ENCODE results near the gene TGM1.

Gene TGM1

DNA sequence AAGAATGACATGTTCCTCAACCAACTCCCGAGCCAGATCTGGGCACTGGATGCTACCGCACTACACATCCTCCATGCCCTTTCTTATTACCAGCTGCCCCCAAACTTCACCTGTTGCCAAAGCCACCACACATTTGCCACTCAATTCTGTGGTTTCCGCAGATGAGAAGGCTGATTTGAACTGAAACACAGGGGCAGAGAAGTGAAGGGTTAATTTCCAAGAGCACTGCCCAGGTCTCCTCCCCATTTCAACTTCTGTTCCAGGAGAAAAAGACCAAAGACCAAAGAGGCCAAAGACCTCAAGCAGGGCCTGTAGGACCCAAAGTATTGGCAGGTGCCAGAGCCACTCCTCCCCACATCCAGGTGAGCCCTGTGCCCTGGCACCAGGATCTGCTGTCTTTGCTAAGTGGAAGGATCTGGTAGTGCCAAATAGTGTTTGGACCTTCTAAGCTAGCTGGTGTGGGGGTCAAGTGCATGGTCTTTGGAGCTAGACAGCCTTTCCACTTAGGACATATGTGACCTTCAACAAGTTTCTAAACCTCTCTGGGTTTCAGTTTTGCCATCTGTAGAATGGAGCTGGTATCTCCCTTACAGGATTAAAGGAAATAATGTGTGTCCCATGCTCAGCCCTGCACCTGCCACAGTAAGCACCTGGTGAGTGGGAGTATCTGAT lies 28.6 kb upstream of the TGM1 start:
- DNase-seq = no peak

GRCh38 chr14:24290746-24291145 lies 27.8 kb upstream of the TGM1 start:
- DNase-seq = no peak

DNA sequence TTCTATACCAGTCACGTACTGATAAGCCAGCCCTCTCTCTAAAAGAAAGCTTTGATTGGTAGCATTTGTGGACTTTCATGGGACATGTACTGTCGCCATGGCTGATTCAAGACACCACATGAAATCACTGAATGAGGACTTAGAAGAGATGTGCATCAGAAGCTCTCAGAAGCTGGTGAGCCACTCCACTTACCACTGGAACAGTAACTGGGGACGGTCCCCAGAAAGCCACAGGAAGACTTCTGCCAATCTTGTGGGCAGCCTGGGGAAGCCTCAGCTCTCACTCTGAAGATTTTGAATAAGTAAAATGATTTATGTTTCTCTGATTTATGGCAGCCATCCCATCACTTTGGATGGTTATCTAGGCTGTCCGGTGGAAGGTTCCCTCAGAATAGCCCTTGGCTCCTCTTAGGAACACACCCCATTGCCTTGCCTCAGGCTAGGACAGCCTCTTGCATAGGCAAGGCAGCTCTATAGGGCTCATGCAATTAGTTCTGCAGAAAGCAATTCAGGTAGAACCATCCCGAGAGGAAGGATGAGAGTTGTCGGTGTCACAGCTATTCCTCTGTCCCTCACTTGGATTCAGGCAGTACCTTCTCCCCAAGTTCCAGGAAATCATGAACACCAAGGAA lies 26.8 kb upstream of the TGM1 start:
- no peak for DNase-seq

- DNase-seq = no peak
These were observed 24.0 kb upstream of the TGM1 start for GRCh38 chr14:24286996-24287395.

DNA sequence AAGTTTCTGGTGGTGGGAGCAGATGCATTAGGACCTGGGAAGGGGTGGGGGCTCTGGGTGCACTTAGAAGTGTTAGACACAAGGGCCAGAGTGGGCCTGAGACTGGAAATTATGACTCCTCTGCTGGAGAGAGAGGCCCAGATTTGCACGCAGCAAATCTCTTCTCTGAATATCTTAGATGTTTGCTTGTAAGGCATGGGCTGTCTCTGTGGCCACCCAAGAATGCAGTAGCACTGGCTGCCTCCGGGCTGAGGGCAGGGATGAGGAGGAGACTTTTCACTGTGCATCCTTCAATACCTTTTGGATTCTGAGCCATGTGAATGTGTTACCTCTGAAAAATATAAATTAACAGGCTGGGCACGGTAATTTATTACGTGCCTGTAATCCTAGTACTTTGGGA lies 22.4 kb upstream of the TGM1 start:
- no peak for DNase-seq

GRCh38 chr14:24284501-24285035 lies 21.6 kb upstream of the TGM1 start:
- no peak for DNase-seq

GRCh38 chr14:24283796-24284460 lies 21.0 kb upstream of the TGM1 start:
- no peak for DNase-seq

DNA sequence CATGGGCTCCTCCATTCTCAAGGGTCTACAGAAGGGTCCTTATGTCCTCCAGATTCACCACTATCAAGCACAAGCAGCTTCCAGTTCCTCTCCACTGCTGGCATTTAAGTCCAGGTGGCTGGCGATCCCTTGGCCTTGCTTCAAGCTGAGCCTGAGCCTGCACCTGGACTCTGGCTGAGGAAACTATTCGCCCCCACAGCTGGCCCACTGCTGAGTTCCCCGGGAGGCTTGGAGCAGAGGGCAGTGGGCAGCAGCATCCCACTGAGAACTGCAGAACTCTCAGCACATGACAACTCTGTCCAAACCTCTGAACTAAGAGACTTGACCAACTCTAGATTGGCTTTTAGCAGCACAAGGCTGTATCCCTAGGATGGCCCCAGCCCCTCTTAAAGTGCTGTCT lies 19.8 kb upstream of the TGM1 start:
- no peak for DNase-seq

DNA sequence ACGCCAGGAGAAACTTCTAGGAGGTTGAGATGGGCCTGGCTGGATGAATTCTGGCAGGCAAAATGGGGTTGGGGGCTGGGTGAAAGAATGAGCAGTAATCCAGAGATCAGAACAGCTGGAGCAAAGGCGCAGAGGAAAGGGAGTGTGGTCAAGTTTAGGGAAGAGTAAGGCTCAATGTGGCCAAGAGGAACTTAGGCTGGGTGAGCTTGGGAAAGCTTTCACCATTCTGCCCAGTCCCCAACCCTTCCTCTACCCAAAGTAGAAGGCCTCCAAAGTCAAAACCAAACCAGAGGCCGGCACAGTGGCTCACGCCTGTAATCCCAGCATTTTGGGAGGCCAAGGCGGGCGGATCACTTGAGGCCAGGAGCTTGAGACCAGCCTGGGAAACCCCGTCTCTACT lies 18.7 kb upstream of the TGM1 start:
- no peak for DNase-seq

DNA sequence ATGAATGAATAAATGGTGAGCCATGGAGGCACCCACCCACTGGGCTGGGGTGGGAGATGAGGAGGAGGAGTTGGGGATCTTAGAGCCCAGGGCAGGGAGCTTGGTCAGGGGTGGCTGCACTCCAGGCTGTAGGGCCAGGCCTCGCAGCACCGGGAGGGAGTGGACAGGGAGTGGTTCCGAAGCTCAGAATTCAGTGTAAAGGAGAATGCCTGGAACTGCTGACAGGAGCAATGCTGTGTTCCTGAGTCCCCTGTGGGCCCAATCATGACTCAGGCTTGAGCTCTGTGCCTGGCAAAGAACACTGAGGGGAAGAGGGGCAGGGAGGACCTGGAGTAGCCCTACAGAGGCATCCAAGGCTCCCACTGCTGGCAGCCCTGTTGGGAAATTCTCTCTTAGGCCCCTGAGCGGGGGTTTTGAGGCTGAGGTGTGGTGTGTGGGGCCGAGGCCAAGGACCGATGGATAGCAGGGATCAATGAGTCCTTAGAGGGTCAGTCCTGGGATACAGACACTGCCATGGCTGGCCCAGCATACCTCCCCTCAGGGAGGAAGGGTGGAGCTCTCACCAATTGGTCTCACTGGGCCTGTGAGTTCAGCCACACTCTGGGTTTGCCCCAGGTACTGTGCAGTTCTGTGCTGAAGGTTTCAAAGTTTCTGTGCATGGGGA lies 18.0 kb upstream of the TGM1 start:
- DNase-seq = no peak

DNA sequence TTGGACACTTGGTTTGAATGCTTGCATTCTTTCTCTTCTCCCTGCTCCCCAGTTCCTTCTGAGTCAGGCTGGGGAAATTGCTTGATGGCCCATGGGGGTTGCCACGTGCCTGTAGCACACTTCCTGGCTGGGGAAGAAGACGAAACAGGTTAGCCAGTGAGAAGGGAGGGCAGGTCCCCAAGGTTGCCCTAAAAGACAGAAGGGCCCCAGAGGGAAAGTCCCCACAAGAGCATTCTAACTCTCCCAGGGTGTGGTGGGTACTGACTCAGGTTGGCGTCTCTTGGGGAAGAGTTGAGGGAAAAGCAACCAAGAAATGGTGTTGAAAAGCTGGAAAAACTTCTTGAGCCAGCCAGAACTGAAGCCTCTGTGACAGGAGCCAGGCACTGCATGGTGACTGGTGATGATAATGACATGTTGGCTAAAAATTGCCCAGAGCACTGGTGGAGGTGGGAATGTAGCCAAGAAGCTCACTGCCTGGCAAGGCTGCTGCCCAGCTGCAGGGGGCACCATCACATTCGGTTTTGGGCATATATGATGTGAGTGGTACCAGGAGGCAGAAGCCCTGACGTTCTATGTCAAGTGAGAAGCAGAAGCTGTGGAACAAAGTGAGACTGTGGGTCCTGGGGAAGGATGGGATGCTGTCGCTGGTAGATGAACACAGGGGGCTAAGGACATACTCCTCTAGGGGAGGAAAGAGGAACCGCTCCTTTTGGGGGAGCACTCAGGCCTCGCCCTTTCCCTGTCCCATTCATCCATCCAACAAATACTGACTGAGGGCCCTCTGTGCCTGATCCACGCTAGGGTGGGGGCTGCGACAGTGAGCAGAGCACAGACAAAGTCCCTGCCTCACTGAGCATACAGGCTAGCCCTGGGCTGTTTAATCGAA lies 16.6 kb upstream of the TGM1 start:
- peak; percentile 28 for DNase-seq

DNA sequence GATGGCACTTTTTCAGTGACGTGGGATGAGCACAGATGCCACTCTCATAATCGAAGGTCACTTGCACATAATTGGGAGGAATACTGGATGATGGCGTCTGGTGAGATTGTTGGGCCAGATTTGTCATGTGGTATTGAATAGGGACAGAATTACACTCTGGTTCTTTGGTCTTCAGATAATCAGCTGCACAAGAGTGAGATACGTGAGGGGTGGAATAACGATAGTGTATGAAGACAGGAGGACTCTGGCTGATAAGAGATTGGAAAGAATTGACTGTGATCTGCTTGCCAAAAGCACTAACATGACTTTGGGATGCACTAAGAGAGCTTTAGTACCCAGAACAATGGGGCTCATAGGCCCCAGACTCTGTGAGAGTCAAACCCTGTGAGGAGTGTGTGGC lies 15.4 kb upstream of the TGM1 start:
- no peak for DNase-seq

DNA sequence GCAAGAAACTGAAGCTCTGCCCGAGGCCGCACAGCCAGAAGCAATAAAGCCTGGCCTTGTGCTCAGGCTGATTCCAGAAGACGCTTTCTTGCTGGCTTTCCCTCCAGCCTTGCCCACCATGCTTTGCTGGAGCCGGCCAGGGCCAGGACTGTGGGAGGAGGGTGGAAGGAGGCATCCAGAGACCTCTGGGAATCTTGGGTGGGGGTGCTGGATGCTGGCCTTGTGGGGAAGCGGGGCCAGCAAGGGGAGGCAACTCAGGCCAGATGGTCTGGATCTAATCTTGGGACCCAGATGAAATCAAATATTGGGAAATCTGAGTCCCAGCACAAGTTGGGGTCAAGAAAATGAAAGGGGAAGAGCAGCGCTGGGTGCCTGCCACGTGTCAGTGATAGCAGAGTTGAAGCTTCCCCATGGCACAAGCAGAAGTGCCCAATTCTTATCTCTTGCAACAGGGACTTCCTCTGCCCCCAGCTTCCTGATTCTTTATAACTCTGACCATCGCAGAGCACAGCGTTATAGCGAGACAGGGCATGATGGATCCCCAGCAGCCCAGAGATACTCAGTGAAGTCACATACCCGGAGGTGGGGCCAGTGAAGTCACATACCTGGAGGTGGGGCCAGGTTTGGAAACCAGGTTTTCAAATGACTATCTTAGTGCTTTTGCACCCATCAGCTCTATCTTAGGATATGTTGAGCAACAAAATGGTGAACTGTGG lies 14.8 kb upstream of the TGM1 start:
- no peak for DNase-seq

DNA sequence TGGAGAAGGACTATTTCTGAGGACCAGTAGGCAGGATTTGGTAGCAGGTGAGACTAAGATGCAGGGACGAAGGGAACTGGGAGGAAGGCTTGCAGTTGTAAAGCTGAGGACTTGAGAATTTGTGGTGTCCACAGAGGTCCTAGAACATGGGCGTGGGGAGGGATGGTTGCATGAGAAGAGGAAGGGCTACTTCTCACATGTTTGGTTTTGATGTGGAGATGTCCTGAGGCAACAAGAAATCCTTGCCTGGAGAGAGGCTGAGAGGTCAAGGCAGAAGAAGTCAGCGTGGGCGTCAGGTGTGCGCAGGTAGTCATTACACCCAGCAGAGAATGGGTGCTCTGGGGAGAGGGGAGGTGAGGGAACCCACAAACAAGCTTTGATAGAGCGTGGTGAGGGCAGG lies 14.1 kb upstream of the TGM1 start:
- DNase-seq = no peak

GRCh38 chr14:24274101-24274543 lies 11.1 kb upstream of the TGM1 start:
- DNase-seq = no peak

GRCh38 chr14:24273422-24273998 lies 10.5 kb upstream of the TGM1 start:
- no peak for DNase-seq

DNA sequence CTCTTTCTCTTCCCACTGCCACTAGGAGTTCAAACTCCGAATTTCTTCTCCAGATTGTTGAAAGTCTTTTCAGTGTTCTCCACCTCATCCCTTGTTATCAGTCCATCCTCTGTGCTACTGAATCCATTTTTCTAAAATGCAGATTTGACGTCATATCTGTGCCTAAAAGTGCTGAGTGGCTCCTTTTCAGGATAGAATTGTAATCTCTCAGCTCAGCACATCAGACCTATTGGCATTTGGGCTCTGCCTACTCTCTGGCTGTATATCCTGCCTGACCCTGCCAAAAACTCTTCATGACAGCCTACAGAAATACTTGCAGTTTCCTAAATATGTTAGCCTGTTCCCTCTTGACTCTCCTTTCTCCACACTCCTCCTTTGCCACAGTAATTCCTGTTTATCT lies 9.5 kb upstream of the TGM1 start:
- DNase-seq = no peak

GRCh38 chr14:24271834-24272263 lies 8.9 kb upstream of the TGM1 start:
- DNase-seq = no peak

- peak; percentile 89 for DNase-seq
These were observed 8.3 kb upstream of the TGM1 start, which contains the start of gene RABGGTA for GRCh38 chr14:24271134-24271833. Gene RABGGTA, minus strand, starts transcription at chr14:24271597. Its CDS starts 482 bp downstream, at chr14:24271115.

DNA sequence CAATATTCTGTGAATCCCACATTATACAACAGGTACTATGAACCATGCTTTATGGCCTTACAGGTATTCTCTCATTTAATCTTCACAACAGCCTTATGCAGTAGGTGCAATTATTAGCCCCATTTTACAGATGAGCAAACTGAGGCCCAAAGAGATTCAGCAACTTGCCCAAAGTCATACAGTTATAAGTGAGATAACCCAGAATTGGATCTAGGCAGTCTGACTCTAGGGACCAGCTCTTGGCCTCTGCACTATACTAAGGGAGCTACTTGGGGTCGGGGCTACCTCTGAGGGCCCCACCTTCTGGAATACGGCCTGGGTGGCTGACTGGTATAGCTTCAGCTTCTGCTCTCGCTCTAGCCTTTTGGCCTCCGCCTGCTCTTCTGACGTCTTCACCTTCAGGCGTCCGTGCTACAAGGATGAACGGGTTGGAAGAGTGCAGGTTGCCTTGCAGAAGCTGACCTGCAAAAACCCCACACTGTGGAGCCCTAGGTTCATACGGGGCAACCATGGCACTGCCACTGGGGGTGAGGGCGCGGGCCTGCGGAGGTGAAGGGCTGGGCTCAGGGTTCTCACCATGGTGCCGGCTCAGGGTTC lies 7.7 kb upstream of the TGM1 start:
- no peak for DNase-seq
